Left colon (tissue), 2 donors: ENCODE data around the gene PRPF18. TPM values are rescaled to one million over a fixed set of nuclear protein-coding genes. Genes with fewer than 3 reads are reported as not detected.

Experiments
- total RNA-seq, 2 donors: library from RNA; stranded (reverse); fragmentation: NEBNext Ultra II Directional; extraction: Animal tissue kit (Norgen Biotek cat#: 25700); gene quantifications; one replicate each; pipeline ENCODE4 v1.2.1, GENCODE V29; 2021
- donor health status: DM: no; HTN: no; CAD: no.
- donor health status: DM: yes; HTN: yes; CAD: no.

PRPF18 gene
- total RNA-seq, 2 donors from 2014 or later = 19.8 to 22.4 TPM

Other genes starting within 250 kb of the PRPF18 start
- 10 to 100 TPM; 33.4 to 37.4 TPM for gene SEPHS1, start 238.7 kb upstream of the PRPF18 start, total RNA-seq
- 10 to 100 TPM; 23.7 to 33.2 TPM for gene BEND7, start 58.0 kb upstream of the PRPF18 start, total RNA-seq